Activated CD4-positive, alpha-beta T cell treated with anti-CD3 and anti-CD28 coated beads for 48 hours (primary cell): ENCODE measurements around the gene ZNF142.

ENCODE experiments used
- DNase-seq: peaks from one replicate; pipeline ENCODE4 v3.0.0-alpha.2; 2020

The ZNF142 gene

GRCh38 chr2:218645126-218645525 is 14.3 kb downstream of the ZNF142 start:
- no peak for DNase-seq

GRCh38 chr2:218644721-218645120 is 14.7 kb downstream of the ZNF142 start:
- no peak for DNase-seq

DNA sequence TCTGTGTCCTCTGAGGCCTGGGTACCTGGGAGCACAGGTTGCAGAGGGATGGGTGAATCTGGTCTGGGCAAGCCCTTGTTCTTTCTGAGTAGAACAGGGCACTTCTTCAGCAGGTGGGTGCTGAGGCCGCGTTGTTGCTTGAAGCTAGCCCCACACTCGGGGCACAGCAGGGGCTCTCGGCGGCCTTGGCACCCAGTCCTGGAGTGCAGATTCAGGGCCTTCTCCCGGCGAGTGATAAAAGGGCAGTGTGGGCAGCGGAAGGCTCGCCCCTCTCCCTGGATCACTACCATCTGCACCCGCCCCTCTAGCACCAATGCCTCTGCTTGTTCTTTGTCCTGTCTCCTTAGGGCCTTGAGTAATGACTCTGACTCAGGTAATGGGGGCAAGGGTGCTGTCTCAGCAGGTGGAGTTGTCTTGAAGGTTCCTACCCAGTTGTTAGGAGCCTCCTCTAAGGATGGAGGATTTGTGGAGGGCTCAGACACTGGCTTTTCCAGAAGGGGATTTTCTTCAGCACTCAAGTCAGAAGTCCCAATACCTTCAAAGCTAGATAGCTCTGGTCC is 15.6 kb downstream of the ZNF142 start:
- DNase-seq, result no peak

DNA sequence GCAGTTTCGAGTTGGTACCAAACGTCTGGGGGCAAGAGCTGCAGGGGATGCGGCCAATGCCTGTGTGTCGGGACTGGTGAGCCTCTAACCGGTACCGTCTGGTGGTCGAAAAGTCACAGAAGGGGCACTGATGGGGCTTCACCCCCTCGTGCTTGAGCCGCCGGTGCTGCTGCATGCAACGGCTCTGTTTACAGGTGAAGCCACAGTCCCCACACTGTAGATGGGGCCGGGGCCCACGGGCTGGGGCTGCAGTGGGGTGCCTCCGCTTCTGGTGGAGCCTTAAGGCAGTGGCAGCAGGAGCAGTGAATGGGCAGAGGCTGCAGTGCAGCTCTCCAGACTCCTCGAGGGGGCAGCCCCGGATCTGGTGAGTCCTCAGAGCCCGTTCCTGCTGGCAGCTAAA is 16.6 kb downstream of the ZNF142 start:
- no peak for DNase-seq

DNA sequence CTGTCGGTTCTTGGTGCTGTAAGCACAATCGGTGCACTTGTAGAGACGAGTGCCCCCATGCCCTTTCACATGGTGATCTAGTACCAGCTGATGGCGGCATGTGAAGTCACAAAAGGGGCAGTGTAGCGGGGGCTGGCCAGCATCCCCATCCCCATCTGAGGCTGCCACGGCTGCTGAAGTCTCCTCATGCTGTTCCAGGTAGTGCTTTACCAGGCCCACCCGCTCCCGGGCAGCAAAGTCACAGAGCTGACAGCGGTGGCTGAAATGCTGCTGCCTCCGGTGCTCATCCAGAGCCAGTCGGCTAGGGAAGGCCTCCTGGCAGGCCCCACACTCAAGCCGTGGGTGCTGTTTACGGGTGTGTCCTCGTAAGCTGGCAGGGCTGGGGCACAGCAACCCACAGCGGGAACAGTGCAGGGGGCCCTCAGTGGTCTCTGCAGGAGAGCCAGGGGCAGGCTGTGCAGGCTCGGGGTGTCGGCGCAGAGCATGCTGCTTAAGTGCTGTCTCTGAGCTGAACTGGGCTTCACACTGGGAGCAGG is 17.2 kb downstream of the ZNF142 start:
- no peak for DNase-seq

DNA sequence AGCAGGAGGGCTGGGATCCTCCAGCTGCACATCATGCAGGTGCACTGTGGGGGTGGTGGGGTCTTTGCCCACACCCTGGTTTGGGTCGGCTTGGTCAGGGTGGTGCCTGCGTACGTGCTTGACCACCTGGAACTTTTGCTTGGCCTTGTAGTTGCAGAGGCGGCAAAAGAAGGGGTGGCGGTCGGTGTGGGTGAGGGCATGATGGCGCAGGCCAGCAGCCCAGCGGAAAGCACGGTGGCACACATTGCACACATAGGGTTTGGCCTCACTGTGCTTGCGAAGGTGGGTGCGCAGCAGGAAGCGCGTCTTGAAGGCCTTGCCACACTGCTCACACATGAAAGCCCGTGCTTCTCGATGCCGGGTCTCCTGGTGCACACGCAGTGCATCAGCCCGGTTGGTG is 21.1 kb downstream of the ZNF142 start:
- DNase-seq, result no peak

DNA sequence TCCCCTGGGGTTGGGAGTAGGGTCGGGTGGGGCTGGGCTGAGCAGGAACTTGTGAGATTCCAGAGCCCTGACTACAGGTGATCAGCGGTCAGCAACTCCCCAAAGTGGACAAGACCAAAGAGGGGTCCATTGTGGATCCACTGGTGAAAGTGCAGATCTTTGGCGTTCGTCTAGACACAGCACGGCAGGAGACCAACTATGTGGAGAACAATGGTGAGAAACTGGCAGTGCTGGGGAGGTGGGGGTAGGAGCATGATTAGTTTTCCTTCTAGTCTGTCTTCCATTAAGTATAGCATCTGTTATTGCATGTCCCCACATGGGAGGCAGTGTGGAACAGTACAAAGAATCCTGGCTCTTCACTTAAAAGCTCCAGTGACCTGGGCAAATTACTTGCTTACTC is 23.7 kb downstream of the ZNF142 start:
- no peak for DNase-seq

GRCh38 chr2:218631837-218632236 is 27.6 kb downstream of the ZNF142 start:
- no peak for DNase-seq

- no peak for DNase-seq
These were observed 31.5 kb downstream of the ZNF142 start for GRCh38 chr2:218627939-218628338.

DNA sequence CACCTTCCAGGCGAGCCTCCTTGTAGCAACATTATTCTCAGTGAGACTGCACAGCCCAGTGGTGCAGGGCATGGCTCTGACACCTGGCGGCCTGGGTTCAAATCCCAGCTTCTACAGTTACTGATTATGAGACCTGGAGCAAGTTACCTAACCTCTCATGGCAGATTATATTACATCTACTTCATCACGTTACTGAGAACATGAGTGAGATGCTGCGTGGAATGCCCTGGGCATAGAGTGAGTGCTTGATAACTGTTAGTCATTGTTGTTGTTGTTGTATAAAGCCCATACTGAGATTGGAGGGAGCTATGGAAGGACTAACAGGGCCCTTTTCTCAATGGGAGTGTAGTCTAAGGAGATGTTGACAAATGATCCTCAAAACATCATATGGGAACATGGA is 33.1 kb downstream of the ZNF142 start:
- no peak for DNase-seq

DNA sequence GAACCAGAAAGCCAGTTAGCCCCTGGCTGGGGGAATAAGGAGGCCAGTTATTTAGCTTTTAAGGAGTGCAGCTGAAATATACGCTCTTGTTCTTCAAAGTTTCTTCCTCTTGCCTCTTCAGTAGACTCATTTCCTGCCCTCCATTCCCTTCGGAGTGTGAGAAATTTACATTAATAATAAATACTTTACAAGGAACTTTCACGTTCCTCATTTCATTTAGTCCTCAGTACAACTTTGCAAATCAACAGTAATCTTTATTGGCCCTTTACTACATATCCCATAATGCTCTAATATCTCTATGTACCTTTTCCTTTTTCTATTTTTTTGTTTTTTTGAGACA is 36.1 kb downstream of the ZNF142 start:
- no peak for DNase-seq

GRCh38 chr2:218622606-218623365 is 36.6 kb downstream of the ZNF142 start:
- DNase-seq, result no peak

DNA sequence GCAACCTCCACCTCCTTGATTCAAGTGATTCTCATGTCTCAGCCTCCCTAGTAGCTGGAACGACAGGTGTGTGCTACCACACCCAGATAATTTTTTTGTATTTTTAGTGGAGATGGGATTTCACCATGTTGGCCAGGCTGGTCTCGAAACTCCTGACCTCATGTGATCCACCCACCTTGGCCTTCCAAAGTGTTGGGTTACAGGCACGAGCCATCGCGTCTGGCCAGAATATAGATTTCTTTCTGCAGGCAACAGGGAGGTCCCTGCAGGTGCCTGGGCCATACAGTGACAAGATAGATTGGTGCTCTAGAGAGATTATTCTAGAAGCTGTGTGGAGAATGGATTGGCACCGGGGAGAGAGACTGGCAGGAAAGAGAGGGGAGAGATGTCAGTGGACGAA is 38.4 kb downstream of the ZNF142 start:
- DNase-seq, result no peak

GRCh38 chr2:218618102-218618860 is 41.1 kb downstream of the ZNF142 start:
- DNase-seq, result no peak

DNA sequence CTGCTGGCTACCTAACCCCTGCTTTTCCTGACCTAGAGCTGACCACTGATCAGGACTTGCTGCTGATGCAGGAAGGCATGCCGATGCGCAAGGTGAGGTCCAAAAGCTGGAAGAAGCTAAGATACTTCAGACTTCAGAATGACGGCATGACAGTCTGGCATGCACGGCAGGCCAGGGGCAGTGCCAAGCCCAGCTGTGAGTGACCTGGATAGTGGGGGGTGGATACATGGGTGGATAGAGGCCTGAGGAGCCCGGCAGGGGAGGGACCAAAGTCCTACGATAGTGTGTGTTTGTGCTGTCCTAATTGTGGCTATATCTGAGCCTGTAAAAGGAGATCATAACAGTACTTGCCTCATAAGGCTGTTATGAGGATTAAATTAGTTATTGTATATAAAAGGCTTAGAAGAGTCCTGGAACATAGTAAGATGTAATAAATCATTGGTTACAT is 43.5 kb downstream of the ZNF142 start:
- DNase-seq, result no peak

DNA sequence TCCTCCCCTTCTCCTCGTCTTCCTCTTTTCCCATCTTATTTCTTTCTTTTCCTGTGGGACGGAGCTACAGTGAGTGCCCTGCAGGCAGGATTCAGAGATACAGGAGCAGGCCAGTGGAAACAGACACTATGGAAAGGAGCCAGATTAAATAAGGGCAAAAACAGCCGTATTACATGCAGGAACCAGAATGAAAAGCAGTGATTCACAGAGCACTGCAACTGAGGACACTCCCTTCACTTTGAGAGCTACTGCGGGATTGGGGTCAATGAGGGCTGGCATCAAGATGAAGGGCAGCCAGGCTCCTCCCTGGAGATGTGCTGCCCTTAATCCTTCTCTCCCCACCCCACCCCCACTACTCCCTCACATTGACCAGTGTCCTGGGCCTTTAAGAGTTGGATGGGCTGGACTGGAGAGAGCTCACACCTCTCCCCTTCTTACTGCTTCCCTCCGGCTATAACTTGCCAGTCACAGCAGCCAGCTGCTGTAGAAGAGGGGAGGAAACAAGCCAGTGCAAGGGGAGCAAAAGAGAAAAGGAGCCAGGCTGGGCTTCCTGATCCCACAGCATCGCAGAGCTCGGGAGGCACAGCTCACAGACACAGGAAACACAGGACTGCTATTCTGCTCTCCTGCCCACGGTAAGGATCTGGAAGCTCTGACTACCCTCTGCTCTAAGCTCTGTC is 51.8 kb downstream of the ZNF142 start, which contains the start of gene PLCD4:
PLCD4 (plus strand) TSS at position 464 of the 680 bp plus-strand sequence. CDS start 7,841 bp downstream, outside the sequence.
- no peak for DNase-seq

DNA sequence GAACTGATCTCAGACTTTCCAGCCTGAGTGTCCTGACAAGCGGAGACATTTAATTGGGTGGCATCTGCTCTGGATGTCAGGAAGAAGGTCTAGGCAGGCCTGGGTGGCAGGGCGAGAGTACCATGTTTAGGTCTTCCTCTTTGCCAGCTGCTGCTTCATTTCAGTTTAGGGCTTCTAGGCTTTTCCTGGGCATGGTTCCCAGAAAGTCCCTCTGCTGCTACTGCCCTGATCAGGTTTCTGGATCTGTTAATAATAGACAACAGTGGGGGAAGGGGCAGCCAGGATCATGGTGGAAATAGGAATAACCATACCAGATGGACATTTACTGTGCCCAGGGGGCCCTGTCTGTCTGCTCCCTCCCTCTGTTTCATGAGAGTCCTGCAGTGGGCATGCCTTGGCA is 54.0 kb downstream of the ZNF142 start:
- no peak for DNase-seq
